NCI-H510A treated with DMSO at 0.1 percent for 48 hours (cell line): ENCODE measurements around the gene CANT1.

Experiments used
- DNase-seq: peaks from one replicate; lab custom pipeline; 2025; lab: John Stamatoyannopoulos, UW

The CANT1 gene

DNA sequence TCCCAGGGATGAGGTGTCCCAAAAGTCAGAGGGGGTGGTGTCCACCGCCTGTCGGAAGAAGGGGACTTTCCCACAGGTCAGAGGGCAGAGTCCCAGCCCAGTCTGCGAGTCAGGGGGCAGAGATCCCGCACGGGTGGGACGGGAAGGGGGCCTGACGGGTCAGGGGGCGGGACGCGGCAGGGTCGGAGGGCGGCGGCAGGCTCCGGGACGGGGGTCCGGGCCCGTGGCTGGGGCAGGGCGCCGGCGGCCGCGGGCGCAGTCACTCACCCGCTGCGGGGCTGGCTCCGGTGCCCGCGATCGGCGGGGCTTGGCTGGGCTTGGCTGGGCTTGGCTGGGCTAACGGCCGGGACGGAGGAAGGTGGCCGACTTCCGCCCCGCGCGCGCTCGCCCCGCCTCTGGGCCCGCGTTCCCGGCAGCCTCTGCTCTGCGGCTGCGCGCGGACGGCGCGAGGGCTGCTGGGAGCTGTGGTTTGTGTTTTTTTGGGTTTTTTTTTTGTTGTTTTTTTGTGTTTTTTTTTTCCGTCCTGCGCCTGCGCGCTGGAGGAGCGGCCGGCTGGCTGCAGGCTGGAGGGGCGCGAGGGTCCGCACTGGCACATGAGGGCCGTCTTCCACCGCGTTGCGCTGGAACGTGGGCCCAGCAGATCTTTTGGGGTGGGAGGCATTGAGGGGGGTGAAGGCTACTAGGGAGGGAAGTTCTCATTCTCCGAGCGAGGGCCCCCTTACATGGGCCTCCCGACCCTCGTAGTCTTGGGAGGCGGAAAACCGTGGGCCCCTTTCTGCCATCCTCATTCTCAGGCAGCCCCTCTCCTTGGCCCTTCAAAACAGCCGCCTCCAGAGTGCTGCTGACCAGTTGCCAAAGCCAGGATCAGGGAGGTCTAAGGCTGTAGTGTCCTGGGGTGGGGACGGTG lies at the start of gene CANT1:
CANT1 (minus strand) TSS at position 368 of the 907 bp plus-strand sequence. CDS start 12,142 bp downstream, outside the sequence.
- peak; percentile 69 for DNase-seq

GRCh38 chr17:79057737-79058385 lies 48.3 kb upstream of the CANT1 start:
- no peak for DNase-seq

- no peak for DNase-seq
Measured at GRCh38 chr17:79055197-79055596, 45.6 kb upstream of the CANT1 start.

DNA sequence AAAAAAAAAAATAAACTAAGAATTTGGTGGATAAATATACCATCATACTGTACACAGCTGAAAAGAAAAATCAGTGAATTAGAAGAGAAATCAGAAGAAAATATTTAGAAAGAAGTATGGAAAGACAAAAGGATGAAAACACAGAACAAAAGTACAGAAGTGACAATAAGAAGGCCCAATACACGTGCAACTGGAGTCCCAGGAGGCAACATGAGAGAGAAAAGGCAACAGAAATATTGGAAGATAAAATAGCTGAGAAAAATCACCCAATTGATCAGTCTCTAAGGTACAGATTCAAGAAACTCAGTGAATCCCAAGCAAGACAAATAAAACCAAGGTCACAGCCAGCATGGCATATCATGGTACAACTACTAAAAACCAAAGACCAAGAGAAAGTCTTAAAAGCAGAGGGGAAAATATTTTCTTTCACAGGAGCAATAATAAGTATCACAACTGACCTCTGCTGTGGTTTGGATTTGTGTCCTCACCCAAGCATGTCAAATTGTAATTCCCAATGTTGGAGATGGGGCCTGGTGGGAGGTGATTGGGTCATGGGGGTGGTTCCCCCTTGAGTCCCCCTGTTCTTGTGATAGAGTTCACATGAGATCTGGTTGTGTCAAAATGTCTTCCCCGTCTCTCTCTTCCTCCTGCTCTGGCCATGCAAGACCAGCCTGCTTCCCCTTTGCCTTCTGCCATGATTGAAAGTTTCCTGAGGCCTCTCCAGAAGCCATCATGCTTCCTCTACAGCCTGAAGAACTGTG lies 44.8 kb upstream of the CANT1 start:
- DNase-seq, result no peak

DNA sequence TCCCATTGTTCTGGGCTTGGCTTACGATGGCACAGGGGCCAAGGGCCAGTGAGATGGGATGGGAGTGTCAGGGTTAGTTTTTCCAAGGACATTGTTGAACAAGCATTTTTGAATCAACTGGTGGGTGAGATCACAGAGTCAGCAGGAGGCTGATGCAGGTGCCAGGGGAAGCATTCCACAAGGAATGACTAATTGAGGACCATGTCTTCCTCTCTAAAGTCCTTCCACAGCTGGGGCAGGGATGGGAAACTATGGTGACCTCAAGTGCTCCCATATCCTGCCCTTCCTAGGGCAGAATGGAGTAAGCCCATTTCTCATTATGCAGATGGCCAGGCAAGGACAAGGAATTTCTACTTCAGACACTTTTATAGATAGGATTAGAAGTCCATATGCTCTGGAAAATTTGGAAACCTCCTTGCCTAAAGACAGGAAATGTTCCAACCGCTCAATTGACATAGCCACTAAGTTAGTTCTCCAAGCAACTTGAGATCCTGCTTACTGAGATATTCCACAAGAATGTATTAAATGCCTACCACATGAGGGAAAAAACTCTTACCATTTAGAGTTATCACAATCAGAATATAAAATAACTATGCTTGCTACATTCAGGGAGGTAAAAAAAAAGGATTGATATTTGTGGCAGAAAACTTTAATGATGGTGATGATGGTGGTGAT lies 43.8 kb upstream of the CANT1 start:
- no peak for DNase-seq

DNA sequence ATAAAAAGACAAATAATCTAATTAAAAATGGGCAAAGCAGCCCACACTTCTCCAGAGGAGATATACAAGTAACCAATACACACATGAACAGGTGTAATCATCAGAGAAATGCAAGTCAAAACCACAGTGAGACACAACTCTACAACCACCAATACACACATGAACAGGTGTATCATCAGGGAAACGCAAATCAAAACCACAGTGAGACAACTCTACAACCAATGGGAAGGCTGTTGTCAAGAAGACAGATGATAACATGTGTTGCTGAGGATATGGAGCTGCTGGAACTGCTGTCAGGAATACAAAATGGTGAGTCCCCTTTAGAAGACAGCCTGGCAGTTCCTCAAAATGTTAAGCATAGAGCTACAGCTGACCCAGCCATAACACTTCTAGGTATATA lies 42.6 kb upstream of the CANT1 start:
- no peak for DNase-seq

- DNase-seq, result no peak
Measured at GRCh38 chr17:79051306-79051705, 41.7 kb upstream of the CANT1 start.

GRCh38 chr17:79050551-79050950 lies 41.0 kb upstream of the CANT1 start:
- DNase-seq, result no peak

DNA sequence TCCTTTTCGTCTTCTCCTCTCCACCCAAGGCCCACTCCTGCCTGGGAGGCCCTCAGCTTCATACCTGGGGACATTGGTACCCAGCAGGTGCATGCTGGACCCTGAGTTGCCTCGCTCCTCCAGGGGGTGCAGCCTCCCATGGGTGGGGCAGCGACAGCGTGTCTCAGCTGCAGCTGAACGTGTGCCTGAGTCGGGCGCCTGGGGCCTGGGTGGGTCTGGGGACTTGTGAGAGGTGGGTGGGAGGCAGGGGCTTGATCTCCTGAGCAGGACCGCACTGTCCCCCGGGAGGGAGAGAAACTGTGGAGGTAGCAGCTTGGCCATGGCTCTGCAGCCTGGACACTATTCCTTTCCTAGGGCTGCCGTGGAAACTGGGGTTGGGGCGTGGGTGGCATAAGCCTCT lies 40.3 kb upstream of the CANT1 start:
- DNase-seq, result no peak

- no peak for DNase-seq
Measured at GRCh38 chr17:79048826-79049755, 39.5 kb upstream of the CANT1 start.

DNA sequence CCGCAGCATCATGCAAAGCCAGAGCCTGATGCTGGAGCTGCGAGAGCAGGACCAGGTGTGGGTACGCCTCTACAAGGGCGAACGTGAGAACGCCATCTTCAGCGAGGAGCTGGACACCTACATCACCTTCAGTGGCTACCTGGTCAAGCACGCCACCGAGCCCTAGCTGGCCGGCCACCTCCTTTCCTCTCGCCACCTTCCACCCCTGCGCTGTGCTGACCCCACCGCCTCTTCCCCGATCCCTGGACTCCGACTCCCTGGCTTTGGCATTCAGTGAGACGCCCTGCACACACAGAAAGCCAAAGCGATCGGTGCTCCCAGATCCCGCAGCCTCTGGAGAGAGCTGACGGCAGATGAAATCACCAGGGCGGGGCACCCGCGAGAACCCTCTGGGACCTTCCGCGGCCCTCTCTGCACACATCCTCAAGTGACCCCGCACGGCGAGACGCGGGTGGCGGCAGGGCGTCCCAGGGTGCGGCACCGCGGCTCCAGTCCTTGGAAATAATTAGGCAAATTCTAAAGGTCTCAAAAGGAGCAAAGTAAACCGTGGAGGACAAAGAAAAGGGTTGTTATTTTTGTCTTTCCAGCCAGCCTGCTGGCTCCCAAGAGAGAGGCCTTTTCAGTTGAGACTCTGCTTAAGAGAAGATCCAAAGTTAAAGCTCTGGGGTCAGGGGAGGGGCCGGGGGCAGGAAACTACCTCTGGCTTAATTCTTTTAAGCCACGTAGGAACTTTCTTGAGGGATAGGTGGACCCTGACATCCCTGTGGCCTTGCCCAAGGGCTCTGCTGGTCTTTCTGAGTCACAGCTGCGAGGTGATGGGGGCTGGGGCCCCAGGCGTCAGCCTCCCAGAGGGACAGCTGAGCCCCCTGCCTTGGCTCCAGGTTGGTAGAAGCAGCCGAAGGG lies 38.6 kb upstream of the CANT1 start:
- no peak for DNase-seq

DNA sequence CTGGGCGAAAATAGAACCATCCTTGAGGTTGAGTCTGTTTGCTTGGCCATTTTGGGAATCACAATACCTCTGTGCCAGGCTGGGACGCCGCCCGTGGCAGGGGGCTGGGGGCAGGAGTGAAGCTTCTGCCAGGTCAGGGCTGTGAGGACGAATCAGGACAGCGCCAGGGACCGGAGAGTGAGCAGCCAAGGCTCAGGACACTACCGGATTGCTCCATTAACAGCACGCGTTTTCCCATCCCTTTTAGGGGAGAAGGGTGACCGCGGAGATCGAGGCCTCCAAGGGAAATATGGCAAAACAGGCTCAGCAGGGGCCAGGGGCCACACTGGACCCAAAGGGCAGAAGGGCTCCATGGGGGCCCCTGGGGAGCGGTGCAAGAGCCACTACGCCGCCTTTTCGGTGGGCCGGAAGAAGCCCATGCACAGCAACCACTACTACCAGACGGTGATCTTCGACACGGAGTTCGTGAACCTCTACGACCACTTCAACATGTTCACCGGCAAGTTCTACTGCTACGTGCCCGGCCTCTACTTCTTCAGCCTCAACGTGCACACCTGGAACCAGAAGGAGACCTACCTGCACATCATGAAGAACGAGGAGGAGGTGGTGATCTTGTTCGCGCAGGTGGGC lies 37.8 kb upstream of the CANT1 start:
- DNase-seq, result no peak

DNA sequence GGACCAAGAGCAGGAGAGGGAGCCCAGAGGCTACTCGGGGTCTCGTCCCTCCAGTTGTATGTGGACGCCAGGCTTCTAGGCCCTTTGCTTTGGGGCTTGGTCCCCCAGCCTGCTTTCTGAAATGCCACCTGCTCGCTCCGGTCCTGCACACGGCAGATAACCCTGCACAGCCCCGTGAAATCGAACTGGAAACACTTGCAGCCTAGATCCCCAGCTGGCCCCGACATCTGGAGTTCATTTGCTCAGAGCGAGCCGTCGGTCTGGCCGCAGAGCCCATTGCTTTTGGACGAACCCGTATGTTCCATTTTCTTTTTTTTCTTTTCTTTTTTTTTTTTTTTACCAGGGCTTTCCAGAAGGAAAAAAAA lies 37.3 kb upstream of the CANT1 start:
- DNase-seq, result no peak

GRCh38 chr17:79046197-79046915 lies 36.8 kb upstream of the CANT1 start:
- DNase-seq, result no peak

- DNase-seq, result peak; percentile 89
Measured at GRCh38 chr17:79045842-79046196, 36.3 kb upstream of the CANT1 start.

DNA sequence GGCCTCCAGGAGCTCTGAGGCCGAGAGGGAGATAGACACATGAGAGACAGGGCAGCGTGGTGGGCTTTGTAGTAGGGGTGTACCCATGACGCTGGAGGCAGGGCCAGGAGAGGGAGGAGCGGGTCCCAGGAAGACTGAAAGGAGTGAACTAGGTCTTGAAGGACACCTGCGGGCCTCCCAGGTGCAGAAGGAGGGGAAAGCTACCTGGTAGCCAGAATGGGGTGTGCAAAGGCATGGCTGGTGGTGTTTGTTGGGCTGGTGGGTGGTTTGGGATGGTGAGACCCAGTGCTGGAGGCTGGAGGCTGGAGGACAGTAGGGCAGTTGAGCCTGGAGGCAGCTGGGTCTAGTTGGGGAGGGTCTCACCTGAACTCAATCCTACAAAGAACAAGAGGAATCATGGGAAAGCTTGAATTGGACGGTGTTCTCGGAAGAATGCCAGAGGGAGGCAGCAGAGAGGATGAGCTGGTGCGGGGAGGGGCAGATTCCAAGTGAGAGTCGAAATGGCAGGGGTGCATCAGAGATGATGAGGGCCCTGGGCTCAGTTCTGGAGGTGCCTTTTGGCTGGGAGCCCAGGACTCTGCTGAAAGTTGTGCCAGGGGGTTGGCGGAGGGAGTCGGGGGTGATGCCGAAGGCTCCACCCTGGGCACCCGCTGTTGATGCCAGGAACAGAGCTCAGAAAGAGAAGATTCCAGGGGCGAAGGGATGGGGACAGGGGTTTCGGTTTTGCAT lies 35.6 kb upstream of the CANT1 start:
- no peak for DNase-seq

- no peak for DNase-seq
Measured at GRCh38 chr17:79044462-79044861, 34.9 kb upstream of the CANT1 start.

GRCh38 chr17:79043931-79044320 lies 34.4 kb upstream of the CANT1 start:
- no peak for DNase-seq
